GM12872 (cell line): Measurements from ENCODE around the gene RIPK4.

Experiments used
- TF ChIP-seq, protein P1 (sequence below): IDR thresholded peaks from 3 replicates; pipeline ENCODE4 v1.5.1; 2011; ENCODE audit warnings: low read depth, mild to moderate bottlenecking, low read length, moderate library complexity; ENCODE audit not compliant: insufficient read depth

The RIPK4 gene

DNA sequence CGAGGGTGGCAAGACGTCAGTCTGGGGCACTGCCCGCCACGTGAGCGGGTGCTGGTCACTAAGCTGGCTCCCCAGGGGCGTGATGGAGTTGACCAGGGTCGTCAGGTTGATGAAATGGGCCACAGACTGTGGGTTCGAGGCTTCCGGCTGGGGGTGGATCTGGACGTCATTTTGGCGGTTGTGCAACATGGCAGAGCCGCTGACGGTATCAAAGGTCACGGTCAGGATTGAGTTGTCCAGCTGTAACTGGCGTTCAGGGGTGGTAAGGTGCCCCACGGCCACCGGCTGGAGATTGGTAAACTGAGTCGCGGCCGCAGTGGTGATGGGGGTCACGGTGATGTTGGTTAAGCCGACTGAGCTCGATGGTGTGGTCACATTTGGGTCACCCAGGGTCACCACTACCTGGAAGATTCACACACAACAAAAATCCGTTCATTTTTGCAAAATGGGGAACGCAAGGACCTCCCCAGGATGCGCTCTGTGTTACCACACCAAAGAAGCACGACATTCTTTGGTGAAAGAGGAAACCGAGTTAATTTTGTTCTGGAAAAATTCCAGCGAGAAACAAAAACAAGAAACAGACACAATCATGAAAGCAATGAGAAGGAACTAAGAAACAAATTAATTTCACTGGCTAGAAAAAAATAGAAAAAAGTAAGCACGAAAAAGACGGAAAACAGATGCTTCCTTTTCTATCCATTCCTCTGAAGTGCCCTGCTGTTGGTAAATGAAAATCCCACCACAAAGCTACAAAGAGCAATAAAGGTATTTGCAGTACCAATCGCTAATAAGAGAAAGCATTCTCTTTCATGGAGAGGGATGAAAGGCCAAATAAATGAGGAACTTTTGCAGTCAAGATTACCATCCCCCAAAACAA is 34.7 kb upstream of the RIPK4 start:
- TF ChIP-seq, protein P1, sequence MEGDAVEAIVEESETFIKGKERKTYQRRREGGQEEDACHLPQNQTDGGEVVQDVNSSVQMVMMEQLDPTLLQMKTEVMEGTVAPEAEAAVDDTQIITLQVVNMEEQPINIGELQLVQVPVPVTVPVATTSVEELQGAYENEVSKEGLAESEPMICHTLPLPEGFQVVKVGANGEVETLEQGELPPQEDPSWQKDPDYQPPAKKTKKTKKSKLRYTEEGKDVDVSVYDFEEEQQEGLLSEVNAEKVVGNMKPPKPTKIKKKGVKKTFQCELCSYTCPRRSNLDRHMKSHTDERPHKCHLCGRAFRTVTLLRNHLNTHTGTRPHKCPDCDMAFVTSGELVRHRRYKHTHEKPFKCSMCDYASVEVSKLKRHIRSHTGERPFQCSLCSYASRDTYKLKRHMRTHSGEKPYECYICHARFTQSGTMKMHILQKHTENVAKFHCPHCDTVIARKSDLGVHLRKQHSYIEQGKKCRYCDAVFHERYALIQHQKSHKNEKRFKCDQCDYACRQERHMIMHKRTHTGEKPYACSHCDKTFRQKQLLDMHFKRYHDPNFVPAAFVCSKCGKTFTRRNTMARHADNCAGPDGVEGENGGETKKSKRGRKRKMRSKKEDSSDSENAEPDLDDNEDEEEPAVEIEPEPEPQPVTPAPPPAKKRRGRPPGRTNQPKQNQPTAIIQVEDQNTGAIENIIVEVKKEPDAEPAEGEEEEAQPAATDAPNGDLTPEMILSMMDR: no peak

DNA sequence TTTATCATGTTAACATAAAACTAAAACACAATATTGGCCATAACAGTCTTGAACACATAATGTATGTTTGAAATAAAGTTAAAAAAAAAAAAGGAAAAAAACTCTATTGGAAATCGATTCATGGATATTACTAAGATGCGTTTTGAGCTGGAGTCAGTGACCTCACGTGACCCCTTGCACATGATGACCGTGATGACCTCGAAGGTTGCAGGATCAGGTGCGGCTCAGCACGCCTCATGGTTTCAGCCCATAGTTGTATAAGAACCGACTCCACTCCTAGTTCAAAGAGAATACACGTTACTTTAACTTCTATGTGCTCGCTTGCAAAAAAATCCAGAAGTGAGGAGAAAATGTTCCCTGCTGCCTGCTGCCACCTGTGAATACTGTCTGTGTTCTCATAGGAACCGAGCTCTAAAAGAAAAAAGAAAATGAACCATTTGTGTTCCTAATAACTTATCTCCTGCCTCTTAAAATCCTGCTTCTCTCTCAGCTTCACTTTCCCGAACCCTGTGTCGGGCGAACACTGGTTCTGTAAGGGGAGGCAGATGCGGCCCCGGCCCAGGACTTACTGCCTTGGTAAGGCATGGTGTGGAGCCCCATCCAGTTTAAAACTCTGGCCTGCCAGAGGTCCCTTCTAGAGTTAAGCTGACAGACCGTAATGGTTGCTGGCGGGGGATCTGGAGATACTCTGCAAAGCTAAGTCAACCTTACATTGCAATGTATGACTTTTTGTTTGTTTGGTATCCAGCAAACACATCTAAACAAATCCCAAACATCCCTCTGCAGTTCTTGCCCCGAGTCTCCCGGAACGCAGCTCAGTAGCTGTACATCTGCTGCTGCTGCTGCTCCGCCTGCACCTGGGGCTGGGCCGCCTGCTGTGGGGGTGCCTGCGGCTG is 33.8 kb upstream of the RIPK4 start:
- TF ChIP-seq, protein P1: no peak

DNA sequence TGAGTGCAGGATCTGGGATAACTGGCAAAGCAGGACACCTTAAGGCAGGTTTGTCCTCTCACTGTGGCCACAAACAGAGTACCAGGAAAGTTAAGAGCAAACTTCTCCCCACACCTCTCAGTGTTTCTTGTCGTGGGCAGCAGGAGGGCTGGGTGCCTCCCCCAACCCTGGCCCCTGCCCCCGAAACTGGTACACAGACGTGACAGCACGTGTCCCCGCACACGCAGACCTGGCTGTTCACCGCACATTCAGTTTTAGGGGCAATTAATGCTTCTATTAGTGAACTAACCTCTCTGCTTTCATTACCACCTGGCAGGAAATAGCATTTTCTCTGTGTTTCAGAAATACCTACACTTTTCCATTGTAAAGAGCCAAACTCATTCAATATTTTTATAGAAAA is 32.9 kb upstream of the RIPK4 start:
- TF ChIP-seq, protein P1: no peak

DNA sequence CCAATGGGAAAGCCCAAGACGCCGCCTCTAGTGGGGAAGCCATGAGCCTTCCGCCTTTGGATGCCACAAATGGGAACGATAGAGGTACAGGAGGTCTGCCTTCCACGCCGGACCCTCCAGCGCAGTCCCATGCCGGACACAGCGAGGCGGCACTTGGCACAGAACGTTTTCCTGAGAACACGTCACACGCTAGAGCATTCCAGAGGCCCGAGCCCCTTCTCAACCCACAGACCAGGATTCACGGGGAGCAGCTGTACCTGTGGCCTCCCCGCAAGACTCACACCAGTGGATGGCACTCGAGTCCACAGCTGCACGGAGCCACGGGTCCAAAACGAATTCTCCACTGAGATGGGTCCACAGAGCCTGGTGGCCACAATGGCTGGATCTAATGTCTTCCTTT is 31.5 kb upstream of the RIPK4 start:
- TF ChIP-seq, protein P1: no peak

DNA sequence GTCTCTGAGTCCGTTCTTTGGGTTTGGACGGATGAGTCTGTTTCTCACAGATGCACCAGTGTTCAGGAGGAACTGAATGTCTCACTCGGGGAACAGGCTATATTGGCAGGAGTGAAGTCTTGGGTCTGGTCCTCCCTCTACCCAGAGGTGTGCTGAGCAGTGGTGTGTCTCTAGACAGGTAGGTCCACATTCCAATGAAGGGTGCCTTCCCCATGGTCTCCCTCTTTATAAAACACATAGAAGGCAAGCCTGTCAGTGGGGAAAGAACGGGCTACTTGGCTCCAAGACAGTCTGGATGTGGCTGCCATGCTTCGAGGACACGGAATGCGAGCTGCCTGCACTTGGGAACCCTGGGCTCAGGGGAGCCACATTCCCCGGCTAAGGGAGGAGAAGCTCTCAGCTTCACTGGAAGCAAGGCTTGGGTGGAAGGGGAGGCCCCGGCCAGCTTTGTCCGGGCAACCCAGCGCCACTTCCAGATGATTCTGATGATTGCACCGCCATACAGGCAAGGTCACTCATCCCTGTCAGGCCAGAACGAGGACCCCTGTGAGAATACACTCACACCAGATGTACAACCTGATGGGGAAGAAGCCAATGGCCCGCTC is 29.7 kb upstream of the RIPK4 start:
- TF ChIP-seq, protein P1: no peak

DNA sequence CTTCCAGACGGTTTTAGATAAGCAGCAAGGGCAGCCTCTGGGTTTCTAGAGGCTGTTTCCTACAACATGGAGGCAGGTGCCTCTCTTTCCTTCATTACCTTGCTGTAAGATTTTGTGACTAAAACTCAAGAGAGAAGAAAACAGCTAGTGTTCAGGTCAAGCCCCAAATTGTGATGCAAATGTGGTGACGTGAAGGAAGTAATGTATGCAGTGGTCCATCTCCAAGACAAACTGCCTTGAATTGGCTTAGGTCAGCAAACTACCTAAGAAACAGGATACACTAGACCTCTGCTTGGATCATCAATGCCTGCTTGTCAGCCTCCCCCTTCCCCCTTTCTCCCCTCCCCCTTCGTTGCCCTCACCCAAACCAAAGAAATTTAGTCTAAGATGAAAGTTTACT is 28.9 kb upstream of the RIPK4 start:
- TF ChIP-seq, protein P1: no peak

DNA sequence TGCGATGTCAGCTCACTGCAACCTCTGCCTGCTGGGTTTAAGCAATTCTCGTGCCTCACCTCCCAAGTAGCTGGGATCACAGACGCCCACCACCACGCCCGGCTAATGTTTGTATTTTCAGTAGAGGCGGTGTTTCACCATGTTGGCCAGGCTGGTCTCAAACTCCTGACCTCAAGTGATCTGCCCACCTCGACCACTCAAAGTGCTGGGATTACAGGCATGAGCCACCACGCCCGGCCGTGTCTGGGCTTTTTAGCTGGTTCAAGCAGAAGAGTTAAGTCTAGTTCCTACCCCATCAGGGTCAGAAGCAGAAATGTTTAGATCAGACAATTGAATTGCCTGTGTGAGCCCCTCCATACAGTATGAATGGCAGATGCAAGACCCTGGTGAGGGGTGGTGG is 27.7 kb upstream of the RIPK4 start:
- TF ChIP-seq, protein P1: no peak
